Measurements from ENCODE around the gene FBXO27.
"Not testable (repeated sequence)": the region's sequence is repeated elsewhere in the genome, so short reads cannot be mapped to it uniquely, and the experiment has no call there.

FBXO27 gene

DNA sequence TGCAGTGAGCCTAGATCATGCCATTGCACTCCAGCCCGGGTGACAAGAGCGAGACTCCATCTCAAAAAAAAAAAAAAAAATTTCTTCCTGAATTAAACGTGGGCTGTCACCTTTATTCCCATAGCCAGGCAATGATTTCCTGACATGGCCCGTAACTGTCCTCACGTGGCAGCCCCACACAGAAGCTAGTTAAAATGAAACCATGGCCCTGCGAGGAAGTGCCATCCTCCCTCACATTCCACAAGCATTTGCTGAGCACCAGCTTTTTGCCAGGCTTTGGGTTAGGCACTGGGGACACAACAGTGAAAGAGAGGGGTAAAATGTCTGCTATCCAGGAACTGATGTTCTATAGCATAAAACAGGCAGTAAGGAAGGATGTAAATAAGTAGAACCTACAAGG lies 13.2 kb upstream of the FBXO27 start:
- no peak for DNase-seq (ENCODE audit: low read depth in 1 of 2, low spot score in 1 of 2)

DNA sequence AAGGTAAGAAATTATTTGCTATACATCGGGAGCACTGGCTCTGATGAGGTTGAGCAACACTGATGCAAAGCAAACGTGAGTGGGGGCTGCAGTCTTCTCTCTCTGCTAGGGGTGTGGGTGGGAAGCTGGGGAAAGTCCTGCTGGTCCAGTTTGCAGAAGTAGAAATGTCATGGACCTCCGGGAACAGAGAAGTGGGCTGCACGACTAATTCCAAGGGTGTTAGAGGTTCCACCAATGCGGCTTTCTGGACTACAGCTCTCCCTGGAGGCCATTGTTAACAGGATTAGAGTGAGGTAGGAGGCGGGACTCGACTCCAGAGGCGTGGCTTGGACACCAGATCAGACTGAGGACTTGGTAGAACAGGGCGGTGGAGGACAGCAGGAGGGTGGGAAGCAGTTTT lies 5.7 kb upstream of the FBXO27 start:
- DNase-seq (ENCODE audit: low read depth in 1 of 2, low spot score in 1 of 2), result no peak

DNA sequence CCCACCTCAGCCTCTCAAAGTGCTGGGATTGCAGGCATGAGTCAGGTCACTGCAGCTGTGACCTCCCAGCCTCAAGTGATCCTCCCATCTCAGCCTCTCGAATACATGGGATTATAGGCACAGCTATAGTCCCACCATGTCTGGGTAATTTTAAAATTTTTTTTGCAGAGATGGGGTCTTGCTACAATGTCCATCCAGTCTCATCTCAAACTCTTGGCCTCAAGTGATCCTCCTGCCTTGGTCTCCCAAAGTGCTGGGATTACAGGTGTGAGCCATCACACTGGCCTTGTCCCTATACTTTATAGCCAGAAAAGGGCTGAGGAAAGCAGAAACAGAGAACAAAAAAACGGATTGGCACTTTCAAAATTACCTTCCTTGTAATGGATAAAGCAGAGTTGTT lies 4.8 kb upstream of the FBXO27 start:
- DNase-seq (ENCODE audit: low read depth in 1 of 2, low spot score in 1 of 2), result no peak

DNA sequence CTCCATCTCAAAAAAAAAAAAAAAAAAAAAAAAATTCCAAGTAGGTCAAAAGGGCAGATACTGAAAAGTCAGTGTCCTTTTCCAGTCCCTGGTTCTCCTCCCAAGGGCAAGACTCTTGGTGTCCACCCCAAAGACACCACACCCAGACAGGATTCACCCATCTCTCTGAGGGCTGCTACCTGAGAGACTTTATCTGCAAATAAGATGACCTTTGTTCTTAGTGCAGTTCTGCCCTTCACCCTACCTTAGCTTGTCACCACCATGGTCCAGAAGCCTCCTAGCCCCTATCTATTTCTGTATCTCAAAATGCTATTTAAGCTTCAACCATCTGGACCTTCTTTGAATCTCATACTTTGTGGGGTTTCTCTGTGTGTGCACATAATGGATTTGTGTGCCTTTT lies 4.2 kb upstream of the FBXO27 start:
- DNase-seq (ENCODE audit: low read depth in 1 of 2, low spot score in 1 of 2), result no peak

DNA sequence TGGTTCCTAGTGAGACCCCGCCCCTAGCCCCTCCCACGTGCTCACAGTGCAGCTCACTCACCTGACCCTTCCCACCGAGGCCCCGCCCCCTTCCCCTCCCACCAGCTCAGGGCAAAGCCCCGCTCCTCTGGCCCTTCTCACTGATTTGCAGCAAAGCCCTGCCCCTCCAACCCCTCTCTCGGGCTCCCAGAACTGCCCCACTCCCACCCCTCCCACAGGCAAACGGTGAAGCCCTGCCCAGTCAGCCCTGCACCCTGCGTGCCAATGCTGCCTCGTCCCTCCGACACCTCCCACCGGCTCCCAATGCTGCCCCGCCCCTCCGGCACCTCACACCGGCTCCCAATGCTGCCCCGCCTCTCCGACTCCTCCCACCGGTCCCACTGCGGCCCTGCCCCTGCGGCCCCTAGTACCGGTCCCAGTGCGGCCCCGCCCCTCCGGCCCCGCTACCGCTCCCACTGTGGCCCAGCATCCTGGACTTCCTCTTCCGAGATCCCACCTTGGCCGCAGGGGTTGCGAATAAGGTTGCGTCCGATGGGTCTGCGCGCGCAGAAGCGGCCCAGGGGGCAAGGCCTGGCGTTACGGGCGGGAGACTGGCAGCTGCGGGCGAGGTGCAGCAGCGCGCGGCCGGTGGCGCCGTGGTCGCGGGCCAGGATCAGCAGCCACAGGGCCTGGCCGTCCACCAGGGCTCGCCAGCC lies 834 bp downstream of the FBXO27 start:
- DNase-seq (ENCODE audit: low read depth in 1 of 2, low spot score in 1 of 2), result peak; percentile 61 to 68

DNA sequence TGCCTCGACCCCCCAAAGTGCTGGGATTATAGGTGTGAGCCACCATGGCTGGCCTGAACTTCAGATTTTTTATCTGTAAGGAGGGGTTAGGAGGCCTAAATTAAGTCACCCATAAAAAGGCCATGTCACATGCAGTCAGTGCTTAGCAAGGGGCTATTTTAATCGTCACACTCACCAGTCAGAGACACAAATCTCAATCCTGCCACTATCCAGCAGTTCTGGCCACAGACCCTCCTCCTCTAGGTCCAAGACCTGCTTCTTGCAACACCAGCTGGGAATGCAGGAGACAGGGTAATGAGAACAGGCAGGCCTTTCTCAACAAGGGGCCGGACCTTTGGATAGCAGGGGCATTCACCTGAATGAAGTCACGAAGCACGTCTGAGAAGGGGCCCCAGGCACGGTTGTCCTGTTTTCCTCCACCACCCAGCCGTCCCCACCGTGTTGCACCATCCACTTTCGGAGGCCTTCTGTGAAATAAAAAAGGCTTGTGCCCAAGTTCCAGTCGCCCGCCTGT lies 1.4 kb downstream of the FBXO27 start:
- no peak for DNase-seq (ENCODE audit: low read depth in 1 of 2, low spot score in 1 of 2)

DNA sequence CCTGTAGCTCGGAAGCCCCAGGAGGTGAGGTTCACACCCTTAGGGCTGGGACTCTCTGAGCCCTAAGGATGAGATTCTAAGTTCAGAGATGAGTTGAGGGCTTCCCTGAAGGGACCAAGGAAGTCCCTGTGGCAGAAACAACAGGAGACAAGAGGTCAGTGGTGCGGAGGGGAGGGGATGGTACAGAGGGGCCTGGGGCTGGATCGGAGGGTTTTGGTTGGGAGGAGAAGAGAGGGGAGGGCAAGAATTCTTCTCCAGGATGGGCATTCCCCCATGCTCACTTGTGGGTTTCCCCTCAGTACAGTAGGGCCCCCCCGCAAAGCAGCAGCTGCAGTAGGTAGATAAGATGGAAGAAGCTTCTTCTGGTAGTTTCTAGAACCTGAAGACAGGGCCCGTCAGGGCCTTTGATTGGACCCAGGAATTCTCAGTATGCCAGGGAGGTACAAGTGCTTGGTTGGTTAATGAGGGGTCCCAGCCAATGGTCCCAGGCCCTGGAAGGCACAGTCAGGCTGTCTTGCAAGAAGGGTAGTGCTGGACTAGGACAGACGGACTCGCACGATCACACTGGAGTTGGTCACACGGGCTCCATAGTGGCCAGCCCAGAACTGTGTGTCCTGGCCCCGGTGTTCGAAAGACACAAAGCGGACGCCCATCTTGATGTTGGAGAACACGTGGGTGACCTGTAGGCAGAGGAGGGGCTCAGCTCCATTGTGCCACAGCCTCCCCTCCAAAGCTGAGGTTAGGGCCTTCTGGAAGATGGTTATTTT lies 7.3 kb downstream of the FBXO27 start:
- DNase-seq (ENCODE audit: low read depth in 1 of 2, low spot score in 1 of 2), result no peak

DNA sequence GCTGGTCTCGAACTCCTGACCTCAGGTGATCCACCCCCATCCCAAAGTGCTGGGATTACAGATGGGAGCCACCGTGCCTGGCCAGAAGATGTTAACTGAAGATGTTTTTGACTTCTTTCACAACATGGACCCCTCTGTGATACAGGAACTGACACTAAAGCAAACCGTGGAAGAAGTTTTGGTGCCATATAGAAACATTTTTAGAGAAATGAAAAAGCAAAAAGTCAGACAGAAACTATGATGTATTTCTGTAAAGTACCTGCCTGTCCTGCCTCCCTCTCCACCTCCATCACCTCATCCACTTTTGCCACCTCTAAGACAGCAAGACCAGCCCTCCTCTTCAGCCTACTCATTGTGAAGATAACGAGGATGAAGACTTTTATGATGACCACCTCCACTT lies 11.3 kb downstream of the FBXO27 start:
- DNase-seq (ENCODE audit: low read depth in 1 of 2, low spot score in 1 of 2), result no peak

DNA sequence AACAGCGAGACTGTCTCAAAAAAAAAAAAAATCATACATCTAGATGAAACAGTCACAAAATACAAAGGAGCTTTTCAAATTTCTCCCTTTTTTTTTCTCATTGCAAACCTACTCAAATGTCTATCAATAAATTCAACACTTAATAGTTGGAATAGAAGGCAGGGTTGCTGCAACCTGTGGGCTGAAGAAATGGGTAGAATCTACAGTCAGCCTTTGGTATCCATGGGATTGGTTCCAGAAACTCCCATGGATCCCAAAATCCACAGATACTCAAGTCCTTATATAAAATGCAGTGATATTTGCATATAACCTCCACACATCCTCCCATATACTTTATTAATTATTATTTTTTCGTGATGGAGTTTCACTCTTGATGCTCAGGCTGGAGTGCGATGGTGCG lies 14.7 kb downstream of the FBXO27 start:
- DNase-seq (ENCODE audit: low read depth in 1 of 2, low spot score in 1 of 2), result no peak

DNA sequence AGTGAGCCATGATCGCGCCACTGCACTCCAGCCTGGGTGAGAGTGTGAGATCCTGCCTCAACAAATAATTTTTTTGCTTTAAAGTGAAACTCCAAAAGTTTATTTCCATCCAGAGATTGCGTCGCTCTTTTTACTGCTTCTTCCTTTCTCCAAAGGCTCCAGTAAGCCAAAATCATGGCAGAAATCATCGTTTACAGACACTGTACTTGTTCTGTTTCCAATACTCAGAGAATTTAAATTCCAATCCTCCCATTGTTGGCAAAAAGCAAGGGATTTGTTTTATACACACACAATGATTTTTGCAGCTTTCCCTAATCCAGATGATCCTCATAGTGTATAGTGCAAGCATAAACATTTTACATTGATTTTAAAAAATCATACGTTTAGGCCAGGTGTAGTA lies 15.3 kb downstream of the FBXO27 start:
- DNase-seq (ENCODE audit: low read depth in 1 of 2, low spot score in 1 of 2), result no peak

DNA sequence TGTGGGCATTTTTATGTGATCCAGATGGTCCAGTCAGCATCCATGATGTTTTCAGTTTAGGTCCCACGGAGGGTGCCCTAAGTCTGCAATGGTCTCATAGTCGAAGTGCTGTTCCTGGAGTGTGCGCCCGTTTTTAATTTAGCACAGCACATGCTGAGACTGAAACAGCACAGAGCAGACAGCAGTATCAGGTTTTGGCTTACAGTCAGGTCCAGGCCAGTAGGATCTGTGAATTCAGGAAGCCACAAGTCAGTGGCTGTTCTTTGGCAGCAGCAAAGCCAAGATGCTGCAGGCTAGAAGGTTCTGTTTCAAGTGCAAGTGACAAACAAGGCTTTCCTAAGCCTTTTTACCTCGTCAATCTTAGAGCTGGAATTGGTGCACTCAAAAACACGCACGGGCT lies 18.3 kb downstream of the FBXO27 start:
- DNase-seq (ENCODE audit: low read depth in 1 of 2, low spot score in 1 of 2), result no peak

DNA sequence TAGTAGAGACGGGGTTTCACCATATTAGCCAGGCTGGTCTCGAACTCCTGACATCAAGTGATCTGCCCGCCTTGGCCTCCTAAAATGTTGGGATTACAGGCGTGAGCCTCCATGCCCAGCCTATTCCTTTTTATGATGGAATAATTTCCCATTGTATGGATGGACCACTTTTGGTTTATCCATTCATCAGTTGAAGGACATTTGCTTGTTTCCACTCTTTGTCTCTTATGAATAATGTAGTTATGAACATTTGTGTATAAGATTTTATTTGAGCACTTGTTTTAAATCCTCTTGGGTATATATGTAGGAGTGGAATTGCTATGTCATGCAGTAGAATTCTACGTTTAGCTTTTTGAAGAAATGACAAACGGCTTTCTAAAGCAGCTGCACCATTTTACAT lies 23.3 kb downstream of the FBXO27 start:
- DNase-seq (ENCODE audit: low read depth in 1 of 2, low spot score in 1 of 2), result no peak

DNA sequence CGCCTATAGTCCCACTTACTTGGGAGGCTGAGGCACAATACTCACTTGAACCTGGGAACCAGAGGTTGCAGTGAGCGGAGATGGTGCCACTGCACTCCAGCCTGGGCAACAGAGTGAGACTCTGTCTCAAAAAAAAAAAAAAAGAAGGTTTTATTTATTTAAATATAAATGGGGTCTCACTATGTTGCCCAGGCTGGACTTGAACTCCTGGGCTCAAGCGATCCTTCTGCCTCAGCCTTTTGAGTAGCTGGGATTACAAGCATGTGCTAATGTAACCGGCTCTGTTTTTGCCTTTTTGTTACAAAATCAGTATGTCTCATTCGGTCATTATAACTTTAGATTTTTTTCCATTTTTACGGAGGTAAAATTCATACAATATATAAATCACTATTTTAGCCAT lies 24.2 kb downstream of the FBXO27 start:
- no peak for DNase-seq (ENCODE audit: low read depth in 1 of 2, low spot score in 1 of 2)

DNA sequence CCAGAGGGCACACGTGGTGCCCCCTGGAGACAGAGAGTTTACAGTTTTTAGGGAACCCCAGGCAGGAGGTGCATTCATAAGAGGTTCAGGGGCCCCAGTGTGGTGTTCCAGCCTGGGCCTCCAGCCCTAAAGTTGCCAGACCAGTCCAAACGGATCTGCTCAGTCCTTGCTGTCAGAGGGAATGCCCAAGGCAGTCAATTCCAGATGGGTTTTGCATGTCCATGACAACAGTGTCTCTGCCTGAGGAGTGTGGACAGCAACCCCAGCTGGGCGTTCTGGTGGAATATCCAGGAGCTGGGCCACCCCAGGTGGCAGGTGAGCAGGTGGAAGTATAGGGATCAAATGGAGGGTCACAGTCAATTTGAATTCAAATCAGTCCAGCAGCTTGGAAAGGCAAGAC lies 25.3 kb downstream of the FBXO27 start:
- DNase-seq (ENCODE audit: low read depth in 1 of 2, low spot score in 1 of 2), result no peak

DNA sequence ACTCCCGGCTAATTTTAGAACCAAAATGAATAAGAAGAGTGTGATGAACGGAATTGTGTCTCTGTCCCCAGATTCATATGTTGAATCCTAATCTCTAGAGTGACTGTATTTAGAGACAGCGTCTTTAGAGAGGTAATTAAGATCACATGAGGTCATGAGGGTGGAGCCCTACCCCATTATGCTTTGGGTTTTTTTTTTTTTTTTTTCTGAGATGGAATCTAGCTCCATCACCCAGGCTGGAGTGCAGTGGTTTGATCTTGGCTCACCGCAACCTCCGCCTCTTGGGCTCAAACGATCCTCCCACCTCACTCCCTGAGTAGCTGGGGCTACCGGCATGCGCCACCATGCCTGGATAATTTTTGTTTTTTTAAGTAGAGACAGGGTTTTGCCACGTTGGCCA lies 27.9 kb downstream of the FBXO27 start:
- DNase-seq (ENCODE audit: low read depth in 1 of 2, low spot score in 1 of 2), result no peak

DNA sequence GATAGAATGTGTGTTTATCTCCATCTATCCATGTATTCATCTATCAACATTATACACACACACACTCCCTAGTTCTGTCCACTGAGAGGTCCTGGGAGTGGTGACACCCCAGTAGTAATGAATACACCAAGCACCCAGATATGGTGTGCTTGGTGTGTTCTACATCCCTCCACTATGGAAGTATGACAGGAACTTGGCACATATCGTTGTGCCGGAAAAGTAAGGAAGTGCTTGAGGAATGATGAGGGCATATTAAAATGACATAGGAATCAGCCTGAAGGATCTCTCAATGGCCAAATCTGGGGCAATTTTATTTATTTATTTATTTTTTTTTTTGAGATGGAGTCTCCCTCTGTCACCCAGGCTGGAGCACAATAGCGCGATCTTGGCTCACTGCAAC lies 28.6 kb downstream of the FBXO27 start:
- DNase-seq (ENCODE audit: low read depth in 1 of 2, low spot score in 1 of 2), result no peak

DNA sequence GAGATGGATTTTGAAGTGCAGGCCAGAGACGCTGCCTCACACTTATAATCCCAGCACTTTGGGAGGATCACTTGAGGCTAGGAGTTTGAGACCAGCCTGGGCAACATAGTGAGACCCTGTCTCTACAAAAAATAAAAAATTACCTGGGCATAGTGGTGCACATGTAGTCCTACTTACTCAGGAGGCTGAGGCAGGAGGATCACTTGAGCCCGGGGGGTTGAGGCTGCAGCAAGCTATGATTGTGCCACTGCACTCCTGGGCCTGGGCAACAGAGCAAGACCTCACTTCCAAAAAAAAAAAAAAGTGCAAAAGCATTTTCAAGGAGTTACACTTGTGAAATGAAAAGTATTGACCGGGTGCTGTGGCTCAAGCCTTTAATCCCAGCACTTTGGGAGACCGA lies 29.2 kb downstream of the FBXO27 start:
- DNase-seq (ENCODE audit: low read depth in 1 of 2, low spot score in 1 of 2), result no peak

DNA sequence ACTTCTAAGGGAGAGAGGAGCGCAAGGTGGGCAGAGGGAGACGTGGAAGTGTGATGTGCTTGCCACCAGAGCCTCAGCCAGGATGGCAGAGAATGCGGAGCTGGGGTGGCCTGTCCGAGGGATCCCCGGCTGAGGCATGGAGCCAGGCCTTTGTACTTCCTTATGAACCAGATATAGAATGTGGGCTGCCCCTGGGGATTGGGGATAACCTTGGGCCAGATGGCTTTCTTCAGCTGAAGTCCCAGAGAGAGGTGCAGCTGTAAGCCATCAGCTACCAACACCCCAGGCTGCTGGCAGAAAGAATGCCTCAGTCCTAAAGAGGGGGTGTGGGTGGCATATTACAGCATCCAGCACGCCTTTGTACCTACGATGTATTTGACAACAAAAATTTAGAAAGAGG lies 31.3 kb downstream of the FBXO27 start:
- DNase-seq (ENCODE audit: low read depth in 1 of 2, low spot score in 1 of 2), result no peak

DNA sequence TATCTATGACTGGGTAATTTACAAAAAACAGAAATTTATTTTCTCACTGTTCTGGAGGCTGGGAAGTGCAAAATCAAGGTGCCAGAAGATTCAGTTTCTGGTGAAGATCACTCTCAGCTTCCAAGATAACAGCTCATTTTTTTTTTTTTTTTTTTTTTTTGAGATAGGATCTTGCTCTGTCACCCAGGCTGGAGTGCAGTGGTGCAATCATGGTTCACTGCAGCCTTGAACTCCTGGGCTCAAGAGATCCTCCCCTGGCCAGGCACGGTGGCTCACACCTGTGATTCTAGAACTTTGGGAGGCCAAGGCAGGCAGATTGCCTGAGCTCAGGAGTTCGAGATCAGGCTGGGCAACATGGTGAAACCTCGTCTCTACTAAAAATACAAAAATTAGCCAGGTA lies 34.8 kb downstream of the FBXO27 start:
- not testable (repeated sequence) for DNase-seq (ENCODE audit: low read depth in 1 of 2, low spot score in 1 of 2)

DNA sequence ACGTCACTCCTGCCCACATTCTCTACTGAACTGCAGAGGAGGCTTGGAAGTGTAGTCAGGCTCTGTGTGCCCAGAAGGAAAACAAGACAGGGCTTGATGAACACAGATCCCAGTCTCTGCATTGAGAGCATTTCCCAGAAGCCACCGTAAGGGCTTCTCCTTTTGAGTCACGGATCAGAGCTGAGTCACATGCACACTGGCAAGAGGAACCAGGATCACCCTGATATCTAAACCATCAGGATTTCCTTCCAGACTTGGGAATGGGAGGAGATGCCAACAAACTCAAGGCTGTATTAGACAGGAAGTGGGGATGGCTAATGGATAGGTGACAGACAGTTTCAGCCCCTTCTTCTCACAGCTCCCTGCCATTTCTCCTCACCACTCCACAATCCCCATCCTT lies 39.1 kb downstream of the FBXO27 start:
- DNase-seq (ENCODE audit: low read depth in 1 of 2, low spot score in 1 of 2), result no peak

DNA sequence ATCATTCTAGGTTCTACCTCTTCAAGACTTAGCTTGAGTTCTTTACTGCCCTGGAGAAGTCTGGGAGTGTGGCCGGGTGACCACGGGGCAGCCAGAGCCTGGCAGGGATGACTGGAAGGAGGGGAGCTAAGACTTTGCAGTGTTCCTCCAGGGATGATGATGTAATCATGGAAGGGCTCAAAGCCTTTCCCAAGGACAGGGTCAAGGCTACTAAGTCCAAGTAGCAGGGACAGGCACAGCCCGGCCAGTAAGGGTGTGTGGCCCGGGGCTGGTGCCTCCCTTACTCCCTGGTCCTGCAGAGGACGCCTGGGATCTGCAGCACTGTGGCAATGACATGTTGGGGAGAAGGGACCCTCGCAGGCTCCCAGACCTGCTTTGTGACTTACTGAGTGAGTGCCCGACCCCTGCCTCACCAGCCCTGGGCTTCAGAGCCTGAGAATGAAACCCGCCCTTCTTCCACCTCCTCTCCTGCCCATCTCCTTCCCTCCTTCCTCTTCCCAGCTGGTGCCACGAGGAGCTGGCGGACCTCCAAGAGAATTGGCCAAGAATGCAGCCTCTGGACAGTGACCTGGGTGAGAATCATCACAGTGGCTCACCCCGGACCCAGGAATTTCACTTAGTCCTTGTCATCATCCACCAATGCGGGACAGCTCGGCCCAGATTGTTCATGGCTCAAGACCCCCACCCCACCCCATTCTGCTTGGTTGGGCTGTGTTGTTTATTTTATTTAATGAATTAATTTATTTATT lies 41.2 kb downstream of the FBXO27 start:
- no peak for DNase-seq (ENCODE audit: low read depth in 1 of 2, low spot score in 1 of 2)

DNA sequence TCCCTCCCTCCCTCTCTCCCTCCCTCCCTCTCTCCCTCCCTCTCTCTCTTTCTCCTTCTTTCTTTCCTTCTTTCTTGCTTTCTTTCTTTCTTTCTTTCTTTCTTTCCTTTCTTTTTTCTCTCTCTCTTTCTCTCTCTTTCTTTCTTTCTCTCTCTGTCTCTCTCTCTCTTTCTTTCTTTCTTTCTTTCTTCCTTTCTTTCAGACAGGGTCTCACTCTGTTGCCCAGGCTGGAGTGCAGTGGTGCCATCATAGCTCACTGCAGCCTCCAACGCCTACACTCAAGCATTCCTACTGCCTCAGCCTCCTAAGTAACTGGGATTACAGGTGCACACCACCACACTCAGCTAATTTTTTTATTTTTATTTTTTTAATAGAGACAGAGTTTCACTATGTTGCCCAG lies 42.7 kb downstream of the FBXO27 start:
- not testable (repeated sequence) for DNase-seq (ENCODE audit: low read depth in 1 of 2, low spot score in 1 of 2)

Measured in activated CD4-positive, alpha-beta T cell treated with anti-CD3 and anti-CD28 coated beads, Interleukin-2, amount 50 U/mL, for 24 hours (primary cell).